ENCODE data around the gene ISLR. TPM values are rescaled to one million over a fixed set of nuclear protein-coding genes. Genes with fewer than 3 reads are reported as not detected.

Gene ISLR
- total and polyA plus RNA-seq, 2 of the 4 experiments (the other 2 are of a cell fraction) = under 0.01 to 0.79 TPM

DNA sequence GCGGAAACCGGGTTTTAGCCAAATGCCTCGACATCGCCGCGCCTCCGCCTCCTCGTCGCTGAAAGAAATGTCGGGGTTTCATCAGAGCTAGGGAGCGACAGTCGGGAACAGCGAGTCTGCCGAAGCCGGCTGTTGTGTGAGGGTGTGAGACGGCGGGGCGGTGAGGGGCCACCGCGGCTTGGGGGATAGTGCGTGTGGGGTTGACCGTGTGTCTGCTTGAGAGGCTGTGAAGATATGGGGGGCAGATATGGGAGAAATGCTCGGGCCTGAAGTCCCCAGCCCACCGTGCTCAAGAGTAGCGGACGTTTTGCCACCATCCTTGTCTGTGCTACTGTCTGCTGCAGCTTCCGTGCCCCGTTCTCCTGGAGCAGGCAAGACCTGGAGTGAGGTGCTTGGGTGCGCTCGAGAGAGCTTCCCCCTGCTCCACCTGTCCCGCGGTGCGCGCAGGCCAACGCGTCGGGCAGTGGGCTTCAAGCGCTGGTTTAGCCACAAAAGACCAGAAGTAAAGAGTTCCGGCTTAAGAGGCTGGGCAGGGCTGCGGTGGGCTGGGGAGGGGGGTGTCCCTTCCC, 43.8 kb upstream of the ISLR start:
- ChIA-PET CTCF (interaction anchor here (0.6 to 1.7 kb wide), 2 partner anchors 101 to 178 kb away, joined by 3 to 6 read pairs; no protein-coding TSS in a partner anchor), POLR2A (ENCODE audit: unreplicated experiment) (no interaction called here)
- no peak for DNase-seq
- H2BK20ac ChIP-seq (ENCODE audit: low read depth, low read length) = no peak overlapping the region
- no peak overlapping the region for H2BK15ac ChIP-seq (ENCODE audit: low read depth, low read length)
- TF ChIP-seq RAD21 (IDR thresholded peaks at IDR 0.05; ENCODE audit: low read length) (no peak), MAFK (IDR thresholded peaks at IDR 0.05; ENCODE audit: low read depth, low read length) (no peak), BHLHE40 (IDR thresholded peaks at IDR 0.05; ENCODE audit: low read depth, low read length) (no peak), NFE2L2 (IDR thresholded peaks at IDR 0.05; ENCODE audit: low read depth, low read length) (no peak), SMC3 (IDR thresholded peaks at IDR 0.05; ENCODE audit: low read depth, low read length) (no peak), MAZ (IDR thresholded peaks at IDR 0.05; ENCODE audit: borderline replicate concordance, low read depth, low read length) (no peak), CEBPB (IDR thresholded peaks at IDR 0.05; ENCODE audit: low read depth, low read length) (no peak), RFX5 (IDR thresholded peaks at IDR 0.05; ENCODE audit: low read depth, low read length) (no peak), RCOR1 (IDR thresholded peaks at IDR 0.05; ENCODE audit: insufficient replicate concordance, low read length) (no peak), POLR2A (IDR thresholded peaks at IDR 0.05; ENCODE audit: low read depth, low read length) (no peak)
- TF ChIP-seq, protein P1, sequence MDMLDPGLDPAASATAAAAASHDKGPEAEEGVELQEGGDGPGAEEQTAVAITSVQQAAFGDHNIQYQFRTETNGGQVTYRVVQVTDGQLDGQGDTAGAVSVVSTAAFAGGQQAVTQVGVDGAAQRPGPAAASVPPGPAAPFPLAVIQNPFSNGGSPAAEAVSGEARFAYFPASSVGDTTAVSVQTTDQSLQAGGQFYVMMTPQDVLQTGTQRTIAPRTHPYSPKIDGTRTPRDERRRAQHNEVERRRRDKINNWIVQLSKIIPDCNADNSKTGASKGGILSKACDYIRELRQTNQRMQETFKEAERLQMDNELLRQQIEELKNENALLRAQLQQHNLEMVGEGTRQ (IDR thresholded peaks at IDR 0.05; ENCODE audit: low read depth, low read length) = no peak
- TF ChIP-seq, protein P2, sequence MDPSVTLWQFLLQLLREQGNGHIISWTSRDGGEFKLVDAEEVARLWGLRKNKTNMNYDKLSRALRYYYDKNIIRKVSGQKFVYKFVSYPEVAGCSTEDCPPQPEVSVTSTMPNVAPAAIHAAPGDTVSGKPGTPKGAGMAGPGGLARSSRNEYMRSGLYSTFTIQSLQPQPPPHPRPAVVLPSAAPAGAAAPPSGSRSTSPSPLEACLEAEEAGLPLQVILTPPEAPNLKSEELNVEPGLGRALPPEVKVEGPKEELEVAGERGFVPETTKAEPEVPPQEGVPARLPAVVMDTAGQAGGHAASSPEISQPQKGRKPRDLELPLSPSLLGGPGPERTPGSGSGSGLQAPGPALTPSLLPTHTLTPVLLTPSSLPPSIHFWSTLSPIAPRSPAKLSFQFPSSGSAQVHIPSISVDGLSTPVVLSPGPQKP (IDR thresholded peaks at IDR 0.05; ENCODE audit: borderline replicate concordance, low read depth, low read length) = no peak
- 0% methylated on average over 1 of the region's 40 CpGs; no CpG with 5 or more reads in 1 of the 2 experiments for WGBS, 2 experiments (ENCODE audit: extremely low coverage in 2 of 2, insufficient read length in 1 of 2)
- BruUV-seq (replicated peaks) = no TSS peak
- no peak overlapping the region for H2AFZ ChIP-seq (replicated peaks; ENCODE audit: low read length, poor library complexity)
- no peak overlapping the region for H3K56ac ChIP-seq (ENCODE audit: extremely low read depth, insufficient read depth, low read length)
- no peak overlapping the region for H2BK120ac ChIP-seq (ENCODE audit: low read depth, low read length)
- no peak overlapping the region for H3K23ac ChIP-seq (ENCODE audit: low read depth, low read length)
- H4K91ac ChIP-seq (ENCODE audit: insufficient read depth, low read depth, low read length) = no peak overlapping the region
- no peak overlapping the region for H3K27ac ChIP-seq (ENCODE audit: insufficient read depth, low read length)
- H4K20me1 ChIP-seq (ENCODE audit: insufficient read depth, low read length) = peaks cover 14% of the 10 kb centered on the region; the same call in 1 of the 2 replicates
- H3K4me2 ChIP-seq (ENCODE audit: low read depth, low read length) = no peak overlapping the region
- peaks cover 89% of the 10 kb centered on the region for H3K27me3 ChIP-seq (ENCODE audit: control insufficient read depth, insufficient read depth, low read length)
- no peak for ATAC-seq (ENCODE audit: low read depth)
- H3K9me3 ChIP-seq (ENCODE audit: control insufficient read depth, insufficient read depth, low read length) = peaks cover 8% of the 10 kb centered on the region
- no peak overlapping the region for H3K4me3 ChIP-seq (ENCODE audit: insufficient read depth, low read depth, low read length)
- H3K4ac ChIP-seq (ENCODE audit: low read depth, low read length) = no peak overlapping the region
- H3K36me3 ChIP-seq (ENCODE audit: control insufficient read depth, insufficient read depth, low read length) = no peaks in the 10 kb centered on the region
- intact Hi-C loops (cut with micrococcal nuclease) (no loop called here), in situ Hi-C loops (cut with MboI; ENCODE audit: low sequenced_read_pairs) (loop anchor here (5.0 kb wide), 3 partner anchors 72 to 178 kb away; no protein-coding TSS in a partner anchor), dilution Hi-C loops (cut with HindIII; ENCODE audit: low sequenced_read_pairs, unreplicated experiment) (no loop called here)
- no peak overlapping the region for H3K18ac ChIP-seq (ENCODE audit: low read depth, low read length)
- H4K8ac ChIP-seq (ENCODE audit: low read depth in 2 of 2, low read length in 2 of 2) = no peak overlapping the region
- no peak overlapping the region for H4K5ac ChIP-seq (ENCODE audit: low read depth, low read length)
- no peaks in the 10 kb centered on the region; the same call in 1 of the 2 replicates for H3K4me1 ChIP-seq (ENCODE audit: control insufficient read depth, insufficient read depth, low read length)
- H3K14ac ChIP-seq (replicated peaks; ENCODE audit: low read depth, low read length) = no peak overlapping the region
- 0 out of 2 replicates have a peak, but pooled peaks cover 2% of the 10 kb centered on the region for H3K9me1 ChIP-seq (ENCODE audit: insufficient read depth, low read length)
- H2AK5ac ChIP-seq (ENCODE audit: low read depth, low read length) = no peak overlapping the region
- H3K9ac ChIP-seq (ENCODE audit: low read depth, low read length) = no peak overlapping the region
- no peak overlapping the region for H2BK5ac ChIP-seq (ENCODE audit: low read depth, low read length, poor library complexity, severe bottlenecking)
- H3K79me1 ChIP-seq (ENCODE audit: low read depth in 1 of 2, low read length in 2 of 2) = no peaks in the 10 kb centered on the region
- no peak overlapping the region for H2AK9ac ChIP-seq (replicated peaks; ENCODE audit: low read depth, low read length, poor library complexity)
